OCI-LY7 (cell line): ENCODE measurements around the gene MOBP.

Experiments used
- CTCF ChIP-seq: fragments of 200-600 bp; sonication (generic); conservative IDR thresholded peaks from 2 replicates; pipeline ENCODE4 v1.5.1; 2014; ENCODE audit warnings: mild to moderate bottlenecking, antibody characterized with exemption, low read length, moderate library complexity, mixed read lengths
- EZH2phosphoT487 ChIP-seq: fragments of 200-600 bp; sonication (generic); IDR thresholded peaks from 2 replicates; pipeline ENCODE4 v1.6.1; 2018; ENCODE audit warnings: low read depth, borderline replicate concordance, mild to moderate bottlenecking, mixed run types, antibody characterized with exemption, low read length, moderate library complexity, mixed read lengths

- no peak for TF ChIP-seq CTCF
- TF ChIP-seq EZH2phosphoT487 = no peak
These were observed 12.8 kb upstream of the MOBP start for GRCh38 chr3:39454591-39455217.
